ENCODE data around the gene MCRS1.

- TF ChIP-seq, protein P1, sequence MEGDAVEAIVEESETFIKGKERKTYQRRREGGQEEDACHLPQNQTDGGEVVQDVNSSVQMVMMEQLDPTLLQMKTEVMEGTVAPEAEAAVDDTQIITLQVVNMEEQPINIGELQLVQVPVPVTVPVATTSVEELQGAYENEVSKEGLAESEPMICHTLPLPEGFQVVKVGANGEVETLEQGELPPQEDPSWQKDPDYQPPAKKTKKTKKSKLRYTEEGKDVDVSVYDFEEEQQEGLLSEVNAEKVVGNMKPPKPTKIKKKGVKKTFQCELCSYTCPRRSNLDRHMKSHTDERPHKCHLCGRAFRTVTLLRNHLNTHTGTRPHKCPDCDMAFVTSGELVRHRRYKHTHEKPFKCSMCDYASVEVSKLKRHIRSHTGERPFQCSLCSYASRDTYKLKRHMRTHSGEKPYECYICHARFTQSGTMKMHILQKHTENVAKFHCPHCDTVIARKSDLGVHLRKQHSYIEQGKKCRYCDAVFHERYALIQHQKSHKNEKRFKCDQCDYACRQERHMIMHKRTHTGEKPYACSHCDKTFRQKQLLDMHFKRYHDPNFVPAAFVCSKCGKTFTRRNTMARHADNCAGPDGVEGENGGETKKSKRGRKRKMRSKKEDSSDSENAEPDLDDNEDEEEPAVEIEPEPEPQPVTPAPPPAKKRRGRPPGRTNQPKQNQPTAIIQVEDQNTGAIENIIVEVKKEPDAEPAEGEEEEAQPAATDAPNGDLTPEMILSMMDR (IDR thresholded peaks at IDR 0.05) = no peak
- TF ChIP-seq POLR2A (IDR thresholded peaks at IDR 0.05) = no peak
These were observed 41.9 kb upstream of the MCRS1 start for GRCh38 chr12:49609875-49610154.
